ENCODE data around the gene SERPINA9. TPM values are rescaled to one million over a fixed set of nuclear protein-coding genes. Genes with fewer than 3 reads are reported as not detected.

The SERPINA9 gene
- polyA plus RNA-seq (0.05 TPM in 1 of 3 replicates, not detected in the others), polyA minus RNA-seq (not detected in 3 replicates)
- polyA plus RNA-seq (2011; ENCODE audit: low read depth) = not detected
- polyA plus RNA-seq (2011; cell fraction: cytosol; rRNA removed) = 0.05 TPM in 1 of 2 replicates, not detected in the other
- 0.08 TPM in 1 of 2 replicates, not detected in the other for polyA plus RNA-seq (2011; cell fraction: nucleus; rRNA removed)
- polyA plus RNA-seq (2012; ENCODE audit: low replicate concordance) = 0.08 and 0.14 TPM in 2 replicates
- not detected for polyA minus RNA-seq (2011; cell fraction: cytosol; rRNA and poly(A)+ RNA removed)
- not detected in 2 replicates for polyA minus RNA-seq (2011; cell fraction: nucleus; rRNA and poly(A)+ RNA removed)

- DNase-seq (ENCODE audit: low read depth, low spot score) (no peak), FAIRE-seq (no peak)
- Histone ChIP-seq H3K9ac (ENCODE audit: control insufficient read depth, extremely low read depth, insufficient read depth, low read length) (no peak within 1 kb of the TSS), H3K4me1 (ENCODE audit: control insufficient read depth, extremely low read depth, insufficient read depth, low read length) (peaks cover 4% of the 10 kb centered on the region), H3K4me3 (ENCODE audit: control insufficient read depth in 2 of 3, extremely low read depth in 1 of 3, insufficient read depth in 2 of 3, low read depth in 1 of 3, low read length in 3 of 3) (no peak within 1 kb of the TSS), H4K20me1 (ENCODE audit: control insufficient read depth, extremely low read depth, insufficient read depth, low read length) (no peaks in the 10 kb centered on the region), H3K36me3 (ENCODE audit: control insufficient read depth in 2 of 2, extremely low read depth in 1 of 2, insufficient read depth in 2 of 2, low read length in 2 of 2) (no peaks in the 10 kb centered on the region), H3K27ac (ENCODE audit: control insufficient read depth, insufficient read depth, low read length) (no peak within 1 kb of the TSS), H3K4me2 (ENCODE audit: control insufficient read depth, extremely low read depth, insufficient read depth, low read depth, low read length) (no peak within 1 kb of the TSS), H3K79me2 (ENCODE audit: control insufficient read depth, insufficient read depth, low read length) (no peaks in the 10 kb centered on the region), H2AFZ (ENCODE audit: control insufficient read depth, low read length) (no peak within 1 kb of the TSS), H3K27me3 (ENCODE audit: control insufficient read depth, extremely low read depth, insufficient read depth, low read length) (no peaks in the 10 kb centered on the region), H3K9me1 (ENCODE audit: control insufficient read depth, extremely low read depth, insufficient read depth, low read length) (no peaks in the 10 kb centered on the region), H3K9me3 (ENCODE audit: control insufficient read depth, low read depth, low read length) (peaks cover 3% of the 10 kb centered on the region)
- dilution Hi-C loops (cut with MboI; ENCODE audit: extremely low pct_ligation_motif_present, low sequenced_read_pairs) = no loop called here
- TF ChIP-seq CTCF (optimal IDR thresholded peaks at IDR 0.05 in 1 of 3, IDR thresholded peaks at IDR 0.05 in 1 of 3, conservative IDR thresholded peaks at IDR 0.05 in 1 of 3; ENCODE audit: extremely low read depth in 1 of 3, insufficient read depth in 2 of 3, low read length in 3 of 3) (no peak), EZH2 (IDR thresholded peaks at IDR 0.05; ENCODE audit: low read length) (no peak)
Measured at GRCh38 chr14:94476023-94476422, at the start of gene SERPINA9. Gene SERPINA9 (minus strand): TSS chr14:94476197. CDS start chr14:94469840, 6,357 bp downstream.

DNA sequence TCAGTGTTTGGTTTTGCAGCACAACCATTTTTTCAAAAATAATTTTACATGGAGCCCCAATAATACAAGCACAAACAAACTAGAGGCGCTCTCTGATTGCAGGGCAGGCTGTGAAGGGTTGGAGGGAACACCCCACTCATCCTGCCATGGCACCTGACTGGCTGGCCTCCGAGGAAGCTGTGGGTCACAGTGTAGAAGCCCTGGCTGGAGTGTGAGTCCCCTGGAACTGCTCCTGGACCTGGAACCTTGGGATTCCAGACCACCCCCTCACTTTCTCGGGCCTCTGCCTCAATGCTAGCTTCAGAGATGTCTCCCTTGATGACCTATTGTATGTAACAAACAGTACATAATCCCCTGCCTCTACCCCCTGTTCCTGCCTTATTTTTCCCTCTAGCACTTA is 48.1 kb upstream of the SERPINA9 start:
- DNase-seq (ENCODE audit: low read depth, low spot score) = no peak
- Histone ChIP-seq H3K9me3 (ENCODE audit: control insufficient read depth, low read depth, low read length) (peaks cover 4% of the 10 kb centered on the region), H3K4me1 (ENCODE audit: control insufficient read depth, extremely low read depth, insufficient read depth, low read length) (no peaks in the 10 kb centered on the region), H3K9me1 (ENCODE audit: control insufficient read depth, extremely low read depth, insufficient read depth, low read length) (no peaks in the 10 kb centered on the region), H3K4me3 (ENCODE audit: control insufficient read depth in 2 of 3, extremely low read depth in 1 of 3, insufficient read depth in 2 of 3, low read depth in 1 of 3, low read length in 3 of 3) (no peak overlapping the region), H3K4me2 (ENCODE audit: control insufficient read depth, extremely low read depth, insufficient read depth, low read depth, low read length) (no peak overlapping the region), H3K9ac (ENCODE audit: control insufficient read depth, extremely low read depth, insufficient read depth, low read length) (no peak overlapping the region), H3K27ac (ENCODE audit: control insufficient read depth, insufficient read depth, low read length) (no peak overlapping the region), H3K27me3 (ENCODE audit: control insufficient read depth, extremely low read depth, insufficient read depth, low read length) (no peaks in the 10 kb centered on the region), H3K36me3 (ENCODE audit: control insufficient read depth in 2 of 2, extremely low read depth in 1 of 2, insufficient read depth in 2 of 2, low read length in 2 of 2) (no peaks in the 10 kb centered on the region), H4K20me1 (ENCODE audit: control insufficient read depth, extremely low read depth, insufficient read depth, low read length) (no peaks in the 10 kb centered on the region), H3K79me2 (ENCODE audit: control insufficient read depth, insufficient read depth, low read length) (no peaks in the 10 kb centered on the region), H2AFZ (ENCODE audit: control insufficient read depth, low read length) (no peak overlapping the region)
- no peak for FAIRE-seq
- TF ChIP-seq EZH2 (IDR thresholded peaks at IDR 0.05; ENCODE audit: low read length) = no peak
- dilution Hi-C loops (cut with MboI; ENCODE audit: extremely low pct_ligation_motif_present, low sequenced_read_pairs) = no loop called here
